ENCODE results near the gene PADI6.

PADI6 gene

GRCh38 chr1:17419626-17420328 is 47.8 kb downstream of the PADI6 start (continued):
- peak; percentile 60; the same call in 1 of the 2 replicates for TF ChIP-seq ZNF660 (tag by site-specific recombination; IDR thresholded peaks at IDR 0.05)
- TF ChIP-seq ZNF174 (tag by site-specific recombination; IDR thresholded peaks at IDR 0.05): no peak
- TF ChIP-seq KLF7 (tag by site-specific recombination; IDR thresholded peaks at IDR 0.05; ENCODE audit: borderline replicate concordance): no peak
- TF ChIP-seq ZNF354C (tag by site-specific recombination; IDR thresholded peaks at IDR 0.05; ENCODE audit: borderline replicate concordance, low read depth): no peak

- POLR2A ChIA-PET: no interaction called here
- H3K9me3 ChIP-seq (ENCODE audit: control insufficient read depth, insufficient read depth, low read depth, low read length): no peaks in the 10 kb centered on the region
- no peaks in the 10 kb centered on the region for H3K4me1 ChIP-seq (ENCODE audit: control insufficient read depth, insufficient read depth, low read length)
- TF ChIP-seq HOXA7 (CRISPR knock-in tag; IDR thresholded peaks at IDR 0.05; ENCODE audit: borderline replicate concordance): no peak
- TF ChIP-seq ZNF239 (tag by site-specific recombination; IDR thresholded peaks at IDR 0.05): no peak
- no peak for TF ChIP-seq ZNF404 (tag by site-specific recombination; IDR thresholded peaks at IDR 0.05)
- no peak for TF ChIP-seq OSR2 (tag by site-specific recombination; IDR thresholded peaks at IDR 0.05)
- peaks cover 50 to 100% of the 10 kb centered on the region in 2 experiments for H3K36me3 ChIP-seq (ENCODE audit: control insufficient read depth in 2 of 2, insufficient read depth in 1 of 2, low read length in 2 of 2)
- no peak overlapping the region for H3K4me3 ChIP-seq (ENCODE audit: low read depth, low read length)
- CTCF ChIA-PET: interaction anchor here (0.5 to 0.8 kb wide), 2 partner anchors 9 to 28 kb away, joined by 5 to 7 read pairs; no protein-coding TSS in a partner anchor
- no peak overlapping the region for H3K27ac ChIP-seq (ENCODE audit: extremely low read depth, low read depth, low read length)
Observed at GRCh38 chr1:17420391-17420918, 48.5 kb downstream of the PADI6 start.

- no peaks in the 10 kb centered on the region for H3K4me1 ChIP-seq (ENCODE audit: control insufficient read depth, insufficient read depth, low read length)
- no peak overlapping the region for H3K27ac ChIP-seq (ENCODE audit: extremely low read depth, low read depth, low read length)
- H3K36me3 ChIP-seq (ENCODE audit: control insufficient read depth in 2 of 2, insufficient read depth in 1 of 2, low read length in 2 of 2): peaks cover 52 to 100% of the 10 kb centered on the region in 2 experiments
- no peaks in the 10 kb centered on the region for H3K9me3 ChIP-seq (ENCODE audit: control insufficient read depth, insufficient read depth, low read depth, low read length)
- ChIA-PET CTCF (interaction anchor here (0.8 kb wide), 1 partner anchor 16 kb away, joined by 3 read pairs; no protein-coding TSS in a partner anchor), POLR2A (no interaction called here)
- H3K4me3 ChIP-seq (ENCODE audit: low read depth, low read length): no peak overlapping the region
- no peak for TF ChIP-seq TRIM28 (IDR thresholded peaks at IDR 0.05; ENCODE audit: borderline replicate concordance, low read length)
- no peak for TF ChIP-seq ZNF624 (tag by site-specific recombination; IDR thresholded peaks at IDR 0.05)
- TF ChIP-seq ZBTB11 (tag by site-specific recombination; conservative IDR thresholded peaks at IDR 0.05; ENCODE audit: low read depth): no peak
- TF ChIP-seq HOXA7 (CRISPR knock-in tag; IDR thresholded peaks at IDR 0.05; ENCODE audit: borderline replicate concordance): no peak
- TF ChIP-seq MYNN (tag by site-specific recombination; IDR thresholded peaks at IDR 0.05; ENCODE audit: borderline replicate concordance): no peak
- no peak for TF ChIP-seq ZNF404 (tag by site-specific recombination; IDR thresholded peaks at IDR 0.05)
- TF ChIP-seq ZNF341 (tag by site-specific recombination; IDR thresholded peaks at IDR 0.05; ENCODE audit: low read depth): no peak
- TF ChIP-seq ATF2 (tag by site-specific recombination; IDR thresholded peaks at IDR 0.05; ENCODE audit: low read depth): no peak
- TF ChIP-seq ZNF585B (tag by site-specific recombination; IDR thresholded peaks at IDR 0.05): no peak
- no peak for TF ChIP-seq ZNF121 (tag by site-specific recombination; IDR thresholded peaks at IDR 0.05)
- no peak for TF ChIP-seq ZNF677 (tag by site-specific recombination; IDR thresholded peaks at IDR 0.05)
- no peak for TF ChIP-seq ZNF280D (tag by site-specific recombination; IDR thresholded peaks at IDR 0.05)
- TF ChIP-seq ZFHX2 (tag by site-specific recombination; conservative IDR thresholded peaks at IDR 0.05): peak; percentile 41
- 0 out of 2 replicates have a peak, but pooled peaks have one; percentile 16 for TF ChIP-seq KLF8 (tag by site-specific recombination; IDR thresholded peaks at IDR 0.05)
- 0 out of 2 replicates have a peak, but pooled peaks have one; percentile 17 for TF ChIP-seq EGR2 (tag by site-specific recombination; IDR thresholded peaks at IDR 0.05; ENCODE audit: low read depth)
- no peak for TF ChIP-seq ZNF184 (tag by site-specific recombination; IDR thresholded peaks at IDR 0.05)
- TF ChIP-seq GLIS2 (tag by site-specific recombination; IDR thresholded peaks at IDR 0.05): no peak
Observed at GRCh38 chr1:17422461-17422860, 50.5 kb downstream of the PADI6 start.
